GM10248 (cell line): ENCODE results near the gene WNT5A.

ENCODE experiments used
- CTCF ChIA-PET: fragments of 300-600 bp; sonication (Branson Sonifier 250); formaldehyde crosslinking; extraction: SDS; loops from one replicate; lab custom pipeline; 2021; ENCODE audit warnings: antibody characterized with exemption; lab: Yijun Ruan, JAX
- POLR2A ChIA-PET: fragments of 350-650 bp; sonication (Branson Sonifier 250); formaldehyde crosslinking; extraction: SDS; loops from one replicate; lab custom pipeline; 2020; ENCODE audit warnings: antibody characterized with exemption; lab: Yijun Ruan, JAX
- DNase-seq: peaks from one replicate; pipeline ENCODE4 v3.0.0; 2012; ENCODE audit errors: extremely low spot score
- CTCF ChIP-seq: IDR thresholded peaks from 2 replicates; pipeline ENCODE4 v1.5.1; 2012; ENCODE audit warnings: mild to moderate bottlenecking, low read depth; ENCODE audit errors: extremely low read depth, missing control alignments, control extremely low read depth

Gene WNT5A

GRCh38 chr3:55524565-55525244 lies 37.6 kb upstream of the WNT5A start:
- ChIA-PET CTCF (interaction anchor here (1.0 to 1.2 kb wide), 4 partner anchors 16 to 970 kb away, joined by 3 read pairs; no protein-coding TSS in a partner anchor), POLR2A (interaction anchor here (0.6 kb wide), 1 partner anchor 22 kb away, joined by 4 read pairs; no protein-coding TSS in a partner anchor)
- DNase-seq, result no peak
- TF ChIP-seq CTCF, result no peak

- CTCF ChIA-PET, result interaction anchor here (1.0 to 1.6 kb wide), 4 partner anchors 9 to 224 kb away, joined by 3 read pairs; no protein-coding TSS in a partner anchor
- POLR2A ChIA-PET, result no interaction called here
- TF ChIP-seq CTCF, result no peak
- no peak for DNase-seq
These were observed 36.4 kb upstream of the WNT5A start for GRCh38 chr3:55523471-55523870.

- TF ChIP-seq CTCF, result no peak
- CTCF ChIA-PET, result interaction anchor here (1.6 kb wide), 1 partner anchor 7 kb away, joined by 3 read pairs; no protein-coding TSS in a partner anchor
- POLR2A ChIA-PET, result no interaction called here
- no peak for DNase-seq
These were observed 34.8 kb upstream of the WNT5A start for GRCh38 chr3:55521738-55522421.

- DNase-seq, result no peak
- CTCF ChIA-PET, result no interaction called here
- POLR2A ChIA-PET, result no interaction called here
- no peak for TF ChIP-seq CTCF
These were observed 34.1 kb upstream of the WNT5A start for GRCh38 chr3:55521064-55521737.

- POLR2A ChIA-PET, result no interaction called here
- CTCF ChIA-PET, result no interaction called here
- DNase-seq, result no peak
- TF ChIP-seq CTCF, result no peak
These were observed 31.9 kb upstream of the WNT5A start for GRCh38 chr3:55519019-55519418.

- ChIA-PET POLR2A (no interaction called here), CTCF (no interaction called here)
- DNase-seq, result no peak
- TF ChIP-seq CTCF, result no peak
These were observed 31.3 kb upstream of the WNT5A start for GRCh38 chr3:55518451-55518850.
